SK-N-SH treated with all-trans-retinoic acid at 6 μM for 48 hours (cell line): ENCODE results near the gene MPST.

ENCODE experiments used
- ARNTL ChIP-seq: fragments of 450-650 bp; formaldehyde crosslinking; IDR thresholded peaks from 2 replicates; pipeline ENCODE4 v1.5.0; 2020; ENCODE audit warnings: low read depth, mild to moderate bottlenecking, moderate library complexity, borderline replicate concordance
- ESRRG ChIP-seq: fragments of 250-450 bp; sonication (Bioruptor Pico); IDR thresholded peaks from 2 replicates; pipeline ENCODE4 v1.6.1; 2021; ENCODE audit warnings: mild to moderate bottlenecking
- TOX ChIP-seq: fragments of 250-450 bp; sonication (Bioruptor Pico); IDR thresholded peaks from 2 replicates; pipeline ENCODE4 v1.8.0; 2021; ENCODE audit warnings: mild to moderate bottlenecking, moderate library complexity, borderline replicate concordance
- ZFP3 ChIP-seq: fragments of 250-450 bp; sonication (Bioruptor Pico); IDR thresholded peaks from 2 replicates; pipeline ENCODE4 v1.5.0; 2020; ENCODE audit warnings: mild to moderate bottlenecking, moderate library complexity
- ZNF565 ChIP-seq: fragments of 450-650 bp; formaldehyde crosslinking; conservative IDR thresholded peaks from 2 replicates; pipeline ENCODE4 v1.5.0; 2020; ENCODE audit warnings: low read depth, mild to moderate bottlenecking, moderate library complexity
- TF ChIP-seq, protein P1 (sequence below): fragments of 250-450 bp; sonication (Bioruptor Pico); IDR thresholded peaks from 2 replicates; pipeline ENCODE4 v1.8.0; 2020; ENCODE audit warnings: mild to moderate bottlenecking, moderate library complexity, borderline replicate concordance
- TF ChIP-seq, protein P2 (sequence below): fragments of 250-450 bp; sonication (Bioruptor Pico); IDR thresholded peaks from 2 replicates; pipeline ENCODE4 v1.5.0; 2020; ENCODE audit warnings: mild to moderate bottlenecking, moderate library complexity
- TF ChIP-seq, protein P3 (sequence below): fragments of 250-450 bp; sonication (Bioruptor Pico); IDR thresholded peaks from 2 replicates; pipeline ENCODE4 v1.5.1; 2021; ENCODE audit warnings: mild to moderate bottlenecking, moderate library complexity
- TF ChIP-seq, protein P4 (sequence below): fragments of 250-450 bp; sonication (Bioruptor Pico); IDR thresholded peaks from 2 replicates; pipeline ENCODE4 v1.5.1; 2020; ENCODE audit warnings: low read depth, mild to moderate bottlenecking, moderate library complexity

DNA sequence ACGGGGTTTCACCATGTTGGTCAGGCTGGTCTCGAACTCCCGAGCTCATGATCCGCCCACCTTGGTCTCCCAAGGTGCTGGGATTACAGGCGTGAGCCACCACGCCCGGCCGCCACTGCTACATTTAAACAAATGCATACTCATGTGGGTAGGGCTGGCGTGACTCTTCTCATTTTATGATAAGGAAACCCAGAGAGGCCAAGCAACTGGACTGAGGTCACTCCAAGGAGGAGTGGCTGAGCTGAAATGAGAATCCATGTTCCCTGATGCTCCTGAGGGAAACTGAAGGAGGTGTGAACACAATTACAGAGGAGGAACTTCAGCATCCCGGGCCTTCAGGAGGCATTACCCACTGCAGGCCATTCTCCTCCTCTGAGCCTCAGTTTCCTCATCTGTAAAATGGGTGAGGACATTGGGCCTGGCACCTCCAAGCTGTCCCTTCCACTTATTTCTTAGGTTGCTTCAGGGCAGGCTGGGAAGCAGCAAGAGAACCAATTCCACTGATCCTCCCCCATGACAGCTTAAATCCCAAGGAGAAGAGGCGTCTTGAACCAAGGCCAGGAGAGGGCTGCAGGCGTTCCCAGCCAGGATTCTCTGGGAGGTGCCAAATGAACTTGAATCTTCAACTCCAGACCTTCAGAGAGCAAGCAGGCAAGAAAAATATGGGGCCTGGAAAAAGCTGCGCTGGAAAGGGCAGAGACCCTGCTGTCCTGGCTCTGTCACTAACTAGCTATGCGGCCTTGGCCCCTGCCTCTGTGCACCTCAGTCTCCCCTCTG lies 3.2 kb upstream of the MPST start:
- TF ChIP-seq TOX (CRISPR knock-in tag) (no peak), ZNF565 (CRISPR knock-in tag) (no peak), ZFP3 (CRISPR knock-in tag) (no peak), ARNTL (CRISPR knock-in tag) (no peak), ESRRG (CRISPR knock-in tag) (no peak)
- TF ChIP-seq, protein P1, sequence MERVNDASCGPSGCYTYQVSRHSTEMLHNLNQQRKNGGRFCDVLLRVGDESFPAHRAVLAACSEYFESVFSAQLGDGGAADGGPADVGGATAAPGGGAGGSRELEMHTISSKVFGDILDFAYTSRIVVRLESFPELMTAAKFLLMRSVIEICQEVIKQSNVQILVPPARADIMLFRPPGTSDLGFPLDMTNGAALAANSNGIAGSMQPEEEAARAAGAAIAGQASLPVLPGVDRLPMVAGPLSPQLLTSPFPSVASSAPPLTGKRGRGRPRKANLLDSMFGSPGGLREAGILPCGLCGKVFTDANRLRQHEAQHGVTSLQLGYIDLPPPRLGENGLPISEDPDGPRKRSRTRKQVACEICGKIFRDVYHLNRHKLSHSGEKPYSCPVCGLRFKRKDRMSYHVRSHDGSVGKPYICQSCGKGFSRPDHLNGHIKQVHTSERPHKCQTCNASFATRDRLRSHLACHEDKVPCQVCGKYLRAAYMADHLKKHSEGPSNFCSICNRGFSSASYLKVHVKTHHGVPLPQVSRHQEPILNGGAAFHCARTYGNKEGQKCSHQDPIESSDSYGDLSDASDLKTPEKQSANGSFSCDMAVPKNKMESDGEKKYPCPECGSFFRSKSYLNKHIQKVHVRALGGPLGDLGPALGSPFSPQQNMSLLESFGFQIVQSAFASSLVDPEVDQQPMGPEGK: no peak
- TF ChIP-seq, protein P2, sequence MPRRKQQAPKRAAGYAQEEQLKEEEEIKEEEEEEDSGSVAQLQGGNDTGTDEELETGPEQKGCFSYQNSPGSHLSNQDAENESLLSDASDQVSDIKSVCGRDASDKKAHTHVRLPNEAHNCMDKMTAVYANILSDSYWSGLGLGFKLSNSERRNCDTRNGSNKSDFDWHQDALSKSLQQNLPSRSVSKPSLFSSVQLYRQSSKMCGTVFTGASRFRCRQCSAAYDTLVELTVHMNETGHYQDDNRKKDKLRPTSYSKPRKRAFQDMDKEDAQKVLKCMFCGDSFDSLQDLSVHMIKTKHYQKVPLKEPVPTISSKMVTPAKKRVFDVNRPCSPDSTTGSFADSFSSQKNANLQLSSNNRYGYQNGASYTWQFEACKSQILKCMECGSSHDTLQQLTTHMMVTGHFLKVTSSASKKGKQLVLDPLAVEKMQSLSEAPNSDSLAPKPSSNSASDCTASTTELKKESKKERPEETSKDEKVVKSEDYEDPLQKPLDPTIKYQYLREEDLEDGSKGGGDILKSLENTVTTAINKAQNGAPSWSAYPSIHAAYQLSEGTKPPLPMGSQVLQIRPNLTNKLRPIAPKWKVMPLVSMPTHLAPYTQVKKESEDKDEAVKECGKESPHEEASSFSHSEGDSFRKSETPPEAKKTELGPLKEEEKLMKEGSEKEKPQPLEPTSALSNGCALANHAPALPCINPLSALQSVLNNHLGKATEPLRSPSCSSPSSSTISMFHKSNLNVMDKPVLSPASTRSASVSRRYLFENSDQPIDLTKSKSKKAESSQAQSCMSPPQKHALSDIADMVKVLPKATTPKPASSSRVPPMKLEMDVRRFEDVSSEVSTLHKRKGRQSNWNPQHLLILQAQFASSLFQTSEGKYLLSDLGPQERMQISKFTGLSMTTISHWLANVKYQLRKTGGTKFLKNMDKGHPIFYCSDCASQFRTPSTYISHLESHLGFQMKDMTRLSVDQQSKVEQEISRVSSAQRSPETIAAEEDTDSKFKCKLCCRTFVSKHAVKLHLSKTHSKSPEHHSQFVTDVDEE (CRISPR knock-in tag): no peak
- TF ChIP-seq, protein P3, sequence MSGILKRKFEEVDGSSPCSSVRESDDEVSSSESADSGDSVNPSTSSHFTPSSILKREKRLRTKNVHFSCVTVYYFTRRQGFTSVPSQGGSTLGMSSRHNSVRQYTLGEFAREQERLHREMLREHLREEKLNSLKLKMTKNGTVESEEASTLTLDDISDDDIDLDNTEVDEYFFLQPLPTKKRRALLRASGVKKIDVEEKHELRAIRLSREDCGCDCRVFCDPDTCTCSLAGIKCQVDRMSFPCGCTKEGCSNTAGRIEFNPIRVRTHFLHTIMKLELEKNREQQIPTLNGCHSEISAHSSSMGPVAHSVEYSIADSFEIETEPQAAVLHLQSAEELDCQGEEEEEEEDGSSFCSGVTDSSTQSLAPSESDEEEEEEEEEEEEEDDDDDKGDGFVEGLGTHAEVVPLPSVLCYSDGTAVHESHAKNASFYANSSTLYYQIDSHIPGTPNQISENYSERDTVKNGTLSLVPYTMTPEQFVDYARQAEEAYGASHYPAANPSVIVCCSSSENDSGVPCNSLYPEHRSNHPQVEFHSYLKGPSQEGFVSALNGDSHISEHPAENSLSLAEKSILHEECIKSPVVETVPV (CRISPR knock-in tag): no peak
- TF ChIP-seq, protein P4, sequence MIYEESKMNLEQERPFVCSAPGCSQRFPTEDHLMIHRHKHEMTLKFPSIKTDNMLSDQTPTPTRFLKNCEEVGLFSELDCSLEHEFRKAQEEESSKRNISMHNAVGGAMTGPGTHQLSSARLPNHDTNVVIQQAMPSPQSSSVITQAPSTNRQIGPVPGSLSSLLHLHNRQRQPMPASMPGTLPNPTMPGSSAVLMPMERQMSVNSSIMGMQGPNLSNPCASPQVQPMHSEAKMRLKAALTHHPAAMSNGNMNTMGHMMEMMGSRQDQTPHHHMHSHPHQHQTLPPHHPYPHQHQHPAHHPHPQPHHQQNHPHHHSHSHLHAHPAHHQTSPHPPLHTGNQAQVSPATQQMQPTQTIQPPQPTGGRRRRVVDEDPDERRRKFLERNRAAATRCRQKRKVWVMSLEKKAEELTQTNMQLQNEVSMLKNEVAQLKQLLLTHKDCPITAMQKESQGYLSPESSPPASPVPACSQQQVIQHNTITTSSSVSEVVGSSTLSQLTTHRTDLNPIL (CRISPR knock-in tag): no peak
